CD4-positive, alpha-beta memory T cell (primary cell): ENCODE results near the gene RPS28. TPM values are rescaled to one million over a fixed set of nuclear protein-coding genes. Genes with fewer than 3 reads are reported as not detected.

Source experiments
- CTCF ChIA-PET: fragments of 350-600 bp; sonication (Branson Sonifier 250); formaldehyde crosslinking; loops from one replicate; lab custom pipeline; 2021; ENCODE audit warnings: inconsistent platforms; ENCODE audit not compliant: partially characterized antibody; lab: Charles Lee
- POLR2A ChIA-PET: fragments of 350-600 bp; sonication (Branson Sonifier 250); formaldehyde crosslinking; loops from one replicate; lab custom pipeline; 2021; ENCODE audit not compliant: partially characterized antibody; lab: Charles Lee
- DNase-seq, 5 donors: peaks; one replicate each; pipeline versions ENCODE4 v3.0.0 to v3.0.0-alpha.2; 2020 to 2022; ENCODE audit warnings: mixed read lengths in 1 of 5
- H3K27ac ChIP-seq: one replicate; pipeline ENCODE4 v1.7.0; 2013; ENCODE audit warnings: low read depth, low read length
- H3K27me3 ChIP-seq: 2 replicates; pipeline ENCODE4 v1.7.0; 2013; ENCODE audit warnings: mild to moderate bottlenecking, low read length, moderate library complexity; ENCODE audit not compliant: insufficient read depth
- H3K36me3 ChIP-seq: 2 replicates; pipeline ENCODE4 v1.7.0; 2013; ENCODE audit warnings: mild to moderate bottlenecking, low read length, moderate library complexity; ENCODE audit not compliant: insufficient read depth
- H3K4me1 ChIP-seq: 2 replicates; pipeline ENCODE4 v1.7.0; 2013; ENCODE audit warnings: mild to moderate bottlenecking, low read length, moderate library complexity; ENCODE audit not compliant: insufficient read depth
- H3K4me3 ChIP-seq, 2 donors: one replicate each; pipeline ENCODE4 v1.7.0; 2013; ENCODE audit warnings: low read length in 2 of 2, mild to moderate bottlenecking in 1 of 2
- H3K9me3 ChIP-seq, 2 donors: one replicate each; pipeline ENCODE4 v1.7.0; 2013; ENCODE audit warnings: low read length in 2 of 2, control low read depth in 1 of 2; ENCODE audit not compliant: control insufficient read depth in 1 of 2
- H3K27ac Mint-ChIP-seq, 7 donors: one replicate each; pipeline ENCODE4 v1.8.0; 2020 to 2021; ENCODE audit warnings: mixed read lengths in 7 of 7, mild to moderate bottlenecking in 6 of 7, inconsistent platforms in 3 of 7, moderate library complexity in 3 of 7
- H3K27me3 Mint-ChIP-seq, 2 donors: one replicate each; pipeline ENCODE4 v1.8.0; 2020 to 2021; ENCODE audit warnings: mixed read lengths in 2 of 2
- H3K36me3 Mint-ChIP-seq, 2 donors: one replicate each; pipeline ENCODE4 v1.8.0; 2020 to 2021; ENCODE audit warnings: mixed read lengths in 2 of 2, inconsistent platforms in 1 of 2, mild to moderate bottlenecking in 1 of 2
- H3K4me1 Mint-ChIP-seq, 4 donors: one replicate each; pipeline ENCODE4 v1.8.0; 2020 to 2021; ENCODE audit warnings: mixed read lengths in 4 of 4, mild to moderate bottlenecking in 1 of 4
- H3K4me3 Mint-ChIP-seq, 8 donors: one replicate each; pipeline ENCODE4 v1.8.0; 2020 to 2021; ENCODE audit warnings: mixed read lengths in 8 of 8, mild to moderate bottlenecking in 7 of 8, moderate library complexity in 6 of 8, inconsistent platforms in 3 of 8
- H3K9me3 Mint-ChIP-seq, 8 donors: one replicate each; pipeline ENCODE4 v1.8.0; 2020 to 2021; ENCODE audit warnings: mixed read lengths in 8 of 8, mild to moderate bottlenecking in 5 of 8, inconsistent platforms in 3 of 8, moderate library complexity in 1 of 8
- intact Hi-C: fragments of 100-400 bp; cut with micrococcal nuclease; formaldehyde crosslinking; loops from one replicate; pipeline ENCODE4 v1.15.1; 2023
- polyA plus RNA-seq, 2 donors: library from polyadenylated mRNA; unstranded; fragments of 300-500 nt; fragmentation: Illumina TruSeq; gene quantifications; one replicate each; pipeline ENCODE4 v1.2.3, GENCODE V29; 2021
- total RNA-seq, 2 experiments: library from RNA; stranded (reverse); gene quantifications; one replicate each; pipeline ENCODE4 v1.2.3, GENCODE V29; 2021

RPS28 gene
- total and polyA plus RNA-seq, 4 experiments from 2014 or later = 1,408 to 3,045 (median 2,940) TPM

DNA sequence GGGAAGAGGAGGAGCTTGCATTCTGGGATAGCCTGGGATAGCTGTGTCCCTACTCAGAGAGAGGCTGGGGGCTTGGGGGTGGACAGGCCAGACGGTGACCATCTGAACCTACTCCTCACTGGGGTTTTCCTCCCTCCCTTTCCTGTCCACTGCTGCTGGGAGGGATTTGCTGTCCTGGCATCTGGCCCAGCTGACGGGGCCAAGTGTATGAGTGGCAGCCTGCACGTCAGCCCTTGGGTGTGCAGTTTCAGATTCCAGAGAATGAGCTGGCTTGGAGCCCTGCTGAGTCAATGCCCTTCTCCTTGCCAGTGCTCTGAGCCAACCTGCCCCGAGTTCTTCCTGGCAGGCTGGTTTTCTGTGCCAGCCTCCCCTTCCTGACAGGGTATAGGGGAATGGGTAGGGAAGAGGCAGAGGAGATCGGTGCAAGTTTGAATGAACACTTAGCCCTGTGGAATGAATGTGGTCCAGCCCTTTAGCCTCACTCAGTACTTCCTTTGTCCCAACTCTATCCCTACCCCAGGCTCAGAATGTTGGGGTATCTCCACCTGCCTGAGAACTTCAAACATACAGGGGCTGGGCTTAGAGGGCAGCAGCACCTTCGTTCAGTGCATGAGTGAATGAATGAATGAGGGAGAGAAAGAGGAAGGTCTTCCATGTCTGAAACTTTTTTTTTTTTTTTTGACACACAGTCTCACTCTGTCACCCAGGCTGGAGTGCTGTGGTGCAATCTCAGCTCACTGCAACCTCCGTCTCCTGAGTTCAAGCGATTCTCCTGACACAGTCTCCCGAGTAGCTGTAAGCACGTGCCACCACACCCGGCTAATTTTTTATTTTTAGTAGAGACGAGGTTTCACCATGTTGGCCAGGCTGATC, 40.9 kb downstream of the RPS28 start:
- peaks cover 24 to 32% of the 10 kb centered on the region in 2 donors for H3K27me3 Mint-ChIP-seq
- Histone ChIP-seq H3K36me3 (no peaks in the 10 kb centered on the region), H3K4me1 (peaks cover 17% of the 10 kb centered on the region), H3K27me3 (no peaks in the 10 kb centered on the region), H3K27ac (no peak overlapping the region), H3K9me3 (no peaks in the 10 kb centered on the region), H3K4me3 (no peak overlapping the region)
- H3K36me3 Mint-ChIP-seq = no peaks in the 10 kb centered on the region
- POLR2A ChIA-PET = interaction anchor here (1.6 kb wide), 1 partner anchor 28 kb away, joined by 4 read pairs; the partner anchor contains the start of gene RAB11B
- peaks cover 3 to 22% (median 9%) of the 10 kb centered on the region in 4 donors for H3K4me1 Mint-ChIP-seq
- H3K9me3 Mint-ChIP-seq = no peaks in the 10 kb centered on the region
- DNase-seq = no peak
- intact Hi-C loops = no loop called here
- peak overlapping the region in 1 of 8 donors; percentile 20 for H3K4me3 Mint-ChIP-seq
- H3K27ac Mint-ChIP-seq = no peak overlapping the region
- CTCF ChIA-PET = interaction anchor here (2.2 kb wide), 1 partner anchor 8 kb away, joined by 17 read pairs; no protein-coding TSS in a partner anchor

DNA sequence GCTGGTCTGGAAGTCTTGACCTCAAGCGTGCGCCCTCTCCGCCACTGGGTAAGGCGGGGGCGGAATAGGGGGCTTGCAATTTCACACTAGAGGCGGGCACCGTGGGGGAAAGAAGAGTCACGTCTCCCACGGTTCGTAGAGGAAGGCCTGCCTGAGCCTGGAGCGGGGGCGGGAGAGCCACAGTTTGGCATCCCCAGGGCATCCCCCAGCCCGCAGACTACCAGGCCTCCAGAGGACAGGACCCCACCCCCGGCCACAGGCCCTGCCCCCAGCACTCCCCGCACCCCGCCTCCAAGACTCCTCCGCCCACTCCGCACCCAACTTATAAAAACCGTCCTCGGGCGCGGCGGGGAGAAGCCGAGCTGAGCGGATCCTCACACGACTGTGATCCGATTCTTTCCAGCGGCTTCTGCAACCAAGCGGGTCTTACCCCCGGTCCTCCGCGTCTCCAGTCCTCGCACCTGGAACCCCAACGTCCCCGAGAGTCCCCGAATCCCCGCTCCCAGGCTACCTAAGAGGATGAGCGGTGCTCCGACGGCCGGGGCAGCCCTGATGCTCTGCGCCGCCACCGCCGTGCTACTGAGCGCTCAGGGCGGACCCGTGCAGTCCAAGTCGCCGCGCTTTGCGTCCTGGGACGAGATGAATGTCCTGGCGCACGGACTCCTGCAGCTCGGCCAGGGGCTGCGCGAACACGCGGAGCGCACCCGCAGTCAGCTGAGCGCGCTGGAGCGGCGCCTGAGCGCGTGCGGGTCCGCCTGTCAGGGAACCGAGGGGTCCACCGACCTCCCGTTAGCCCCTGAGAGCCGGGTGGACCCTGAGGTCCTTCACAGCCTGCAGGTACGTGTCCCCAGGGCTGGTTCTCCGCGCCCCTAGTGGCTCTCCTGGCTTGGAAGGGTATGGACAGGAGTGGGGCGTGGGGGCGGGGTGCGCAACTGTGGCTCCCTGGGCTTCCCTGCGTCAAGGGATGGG, 42.8 kb downstream of the RPS28 start, which contains the start of gene ANGPTL4:
ANGPTL4 (plus strand) TSS at position 353 of the 969 bp plus-strand sequence; CDS start at position 520, 167 bp downstream.
- Mint-ChIP-seq H3K4me1 (peaks cover 3 to 22% (median 10%) of the 10 kb centered on the region in 4 donors), H3K36me3 (no peaks in the 10 kb centered on the region), H3K4me3 (peak within 1 kb of the TSS; percentile 72 to 91 (median 85)), H3K27me3 (peaks cover 28 to 36% of the 10 kb centered on the region in 2 donors), H3K27ac (peak within 1 kb of the TSS in 3 of 7 donors; percentile 71 to 84 (median 81)), H3K9me3 (no peaks in the 10 kb centered on the region)
- POLR2A ChIA-PET = interaction anchor here (1.6 kb wide), 1 partner anchor 26 kb away, joined by 4 read pairs; the partner anchor contains the start of gene RAB11B
- Histone ChIP-seq H3K36me3 (no peaks in the 10 kb centered on the region), H3K4me3 (peak within 1 kb of the TSS in 1 of 2 donors; percentile 14), H3K9me3 (no peaks in the 10 kb centered on the region), H3K27ac (no peak within 1 kb of the TSS), H3K4me1 (peaks cover 17% of the 10 kb centered on the region), H3K27me3 (no peaks in the 10 kb centered on the region)
- CTCF ChIA-PET = interaction anchor here (2.2 kb wide), 1 partner anchor 10 kb away, joined by 17 read pairs; no protein-coding TSS in a partner anchor
- peak; percentile 17 to 61 (median 30) for DNase-seq
- intact Hi-C loops = no loop called here

DNA sequence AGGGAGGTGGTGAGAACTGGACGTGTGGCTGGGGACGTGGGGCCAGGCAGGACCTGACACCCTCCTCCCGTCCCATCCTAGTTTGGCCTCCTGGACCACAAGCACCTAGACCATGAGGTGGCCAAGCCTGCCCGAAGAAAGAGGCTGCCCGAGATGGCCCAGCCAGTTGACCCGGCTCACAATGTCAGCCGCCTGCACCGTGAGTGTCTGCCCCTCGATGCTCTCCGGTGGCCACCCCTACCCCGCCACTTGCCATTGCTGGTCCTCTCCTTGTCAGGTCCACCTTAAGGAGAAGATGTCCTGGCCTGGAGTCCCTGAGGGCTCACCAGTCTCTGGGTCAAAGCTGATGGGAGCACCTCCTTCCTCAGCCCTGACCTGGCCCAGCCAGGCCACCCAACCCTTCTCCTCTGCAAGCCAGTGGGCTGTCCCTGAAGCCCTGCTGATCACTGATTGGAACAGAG, 44.9 kb downstream of the RPS28 start:
- Mint-ChIP-seq H3K27me3 (peaks cover 28 to 33% of the 10 kb centered on the region in 2 donors), H3K4me3 (peak overlapping the region in 1 of 8 donors; percentile 20)

DNA sequence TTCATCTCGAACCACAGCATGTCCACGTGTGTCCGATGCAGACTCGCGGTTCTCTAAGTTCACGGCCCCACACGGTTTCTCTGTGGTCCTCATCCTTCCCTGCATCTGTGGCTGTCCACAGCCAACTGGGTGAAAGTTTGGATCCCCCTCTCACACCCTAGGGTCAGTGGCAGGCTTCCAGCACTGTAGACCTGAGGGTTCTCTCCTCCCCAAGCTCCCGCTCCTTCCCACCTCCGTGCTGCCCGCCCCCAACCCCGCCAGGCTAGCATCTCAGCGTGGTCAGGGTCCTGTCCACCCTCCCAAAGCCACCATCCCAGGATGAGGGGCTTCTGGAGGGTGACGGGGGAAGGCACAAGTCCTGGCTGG, 45.6 kb downstream of the RPS28 start:
- Mint-ChIP-seq H3K27ac (no peak overlapping the region), H3K4me3 (no peak overlapping the region), H3K9me3 (no peaks in the 10 kb centered on the region), H3K4me1 (peaks cover 3 to 18% (median 10%) of the 10 kb centered on the region in 4 donors), H3K27me3 (peaks cover 27 to 30% of the 10 kb centered on the region in 2 donors), H3K36me3 (no peaks in the 10 kb centered on the region)
- intact Hi-C loops = no loop called here
- Histone ChIP-seq H3K27me3 (no peaks in the 10 kb centered on the region), H3K36me3 (no peaks in the 10 kb centered on the region), H3K4me1 (peaks cover 17% of the 10 kb centered on the region), H3K4me3 (no peak overlapping the region), H3K27ac (no peak overlapping the region), H3K9me3 (no peaks in the 10 kb centered on the region)
- DNase-seq = no peak
- CTCF ChIA-PET = no interaction called here
- POLR2A ChIA-PET = no interaction called here

More for the DNA sequence above, 44.9 kb downstream of the RPS28 start:
- no peaks in the 10 kb centered on the region for H3K9me3 ChIP-seq
- Mint-ChIP-seq H3K27ac (no peak overlapping the region), H3K9me3 (no peaks in the 10 kb centered on the region), H3K36me3 (no peaks in the 10 kb centered on the region), H3K4me1 (peaks cover 3 to 22% (median 10%) of the 10 kb centered on the region in 4 donors)
- no peak overlapping the region for H3K27ac ChIP-seq
- ChIA-PET POLR2A (no interaction called here), CTCF (interaction anchor here (1.5 kb wide), 1 partner anchor 11 kb away, joined by 4 read pairs; no protein-coding TSS in a partner anchor)
- no peak for DNase-seq
- intact Hi-C loops = no loop called here
- H3K36me3 ChIP-seq = no peaks in the 10 kb centered on the region
- no peak overlapping the region for H3K4me3 ChIP-seq
- H3K27me3 ChIP-seq = no peaks in the 10 kb centered on the region
- H3K4me1 ChIP-seq = peaks cover 17% of the 10 kb centered on the region

DNA sequence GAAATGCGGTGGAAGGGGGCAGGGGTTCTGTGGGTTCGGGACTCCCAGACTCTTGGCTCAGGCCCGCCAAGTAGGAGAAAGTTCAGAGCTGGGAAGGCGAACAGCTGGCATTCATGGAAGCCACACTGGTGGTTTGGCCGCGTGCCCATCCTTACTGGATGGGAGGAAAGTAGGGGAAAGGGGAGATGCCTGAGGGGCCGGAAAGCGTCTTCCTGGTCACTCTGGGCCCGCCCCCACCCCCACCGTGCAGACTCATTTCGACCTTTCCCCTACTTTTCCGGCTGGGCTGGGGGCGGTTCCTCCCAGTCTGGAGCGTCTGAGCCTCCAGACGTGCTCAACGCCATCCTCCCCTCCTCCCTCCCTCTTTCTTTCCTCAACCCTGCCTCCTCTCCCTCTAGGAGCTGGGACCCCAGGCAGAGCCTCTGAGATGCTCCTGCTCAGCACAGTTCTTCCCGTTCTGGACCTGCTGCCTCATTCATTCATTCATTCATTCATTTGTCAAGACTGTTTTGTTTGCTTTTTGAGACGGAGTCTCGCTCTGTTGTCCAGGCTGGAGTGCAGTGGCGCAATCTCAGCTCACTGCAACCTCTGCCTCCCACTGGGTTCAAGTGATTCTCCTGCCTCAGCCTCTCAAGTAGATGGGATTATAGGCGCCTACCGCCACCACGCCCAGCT, 46.2 kb downstream of the RPS28 start:
- ChIA-PET CTCF (interaction anchor here (0.8 to 1.2 kb wide), 2 partner anchors 14 to 100 kb away, joined by 5 to 6 read pairs; no protein-coding TSS in a partner anchor), POLR2A (no interaction called here)
- H3K9me3 Mint-ChIP-seq = no peaks in the 10 kb centered on the region
- no peak overlapping the region for H3K4me3 ChIP-seq
- H3K27ac ChIP-seq = no peak overlapping the region
- intact Hi-C loops = no loop called here
- no peaks in the 10 kb centered on the region for H3K36me3 Mint-ChIP-seq
- H3K9me3 ChIP-seq = no peaks in the 10 kb centered on the region
- H3K36me3 ChIP-seq = no peaks in the 10 kb centered on the region
- no peak overlapping the region for H3K27ac Mint-ChIP-seq
- no peaks in the 10 kb centered on the region for H3K27me3 ChIP-seq
- no peak for DNase-seq
- peaks cover 17% of the 10 kb centered on the region for H3K4me1 ChIP-seq
- no peak overlapping the region for H3K4me3 Mint-ChIP-seq
- H3K27me3 Mint-ChIP-seq = peaks cover 25 to 27% of the 10 kb centered on the region in 2 donors
- H3K4me1 Mint-ChIP-seq = peaks cover 3 to 15% (median 10%) of the 10 kb centered on the region in 4 donors

DNA sequence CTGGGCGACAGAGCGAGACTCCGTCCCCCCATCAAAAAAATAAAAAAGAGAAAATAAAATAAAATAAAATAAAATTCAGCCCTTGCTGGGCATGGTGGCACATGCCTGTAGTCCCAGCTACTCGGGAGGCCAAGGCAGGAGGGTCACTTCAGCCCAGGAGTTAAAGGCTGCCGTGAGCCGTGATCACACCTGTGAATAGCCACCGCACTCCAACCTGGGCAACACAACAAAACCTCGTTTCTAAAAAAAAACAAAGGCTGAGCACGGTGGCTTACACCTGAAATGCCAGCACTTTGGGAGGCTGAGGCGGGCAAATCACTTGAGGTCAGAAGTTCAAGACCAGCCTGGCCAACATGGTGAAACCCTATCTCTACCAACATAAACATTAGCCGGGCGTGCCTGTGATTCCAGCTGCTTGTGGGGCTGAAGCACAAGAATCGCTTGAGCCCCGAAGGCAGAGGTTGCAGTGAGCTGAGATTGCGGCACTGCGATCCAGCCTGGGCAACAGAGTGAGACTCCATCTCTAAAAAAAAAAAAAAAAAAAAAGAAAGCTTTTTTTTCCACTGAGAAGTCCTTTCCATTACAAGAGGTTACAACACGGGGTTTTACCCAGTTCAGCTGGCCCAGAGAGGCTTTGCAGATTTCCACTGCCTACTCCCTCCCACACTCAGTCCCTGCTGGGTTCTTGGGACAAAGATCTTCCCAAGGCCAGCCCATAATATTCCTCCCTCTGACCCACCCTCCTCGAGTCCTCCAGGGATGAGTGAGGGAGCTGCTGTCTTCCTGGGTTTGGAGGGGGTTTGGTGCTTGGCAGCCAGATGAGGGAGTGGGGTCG, 49.1 kb downstream of the RPS28 start:
- H3K4me1 Mint-ChIP-seq = peaks cover 0 to 3% (median 0%) of the 10 kb centered on the region in 4 donors
- Histone ChIP-seq H3K27me3 (no peaks in the 10 kb centered on the region), H3K4me3 (no peak overlapping the region), H3K9me3 (no peaks in the 10 kb centered on the region), H3K27ac (no peak overlapping the region), H3K36me3 (no peaks in the 10 kb centered on the region), H3K4me1 (no peaks in the 10 kb centered on the region)
- no peak for DNase-seq
- ChIA-PET CTCF (interaction anchor here (2.2 kb wide), 1 partner anchor 16 kb away, joined by 12 read pairs; no protein-coding TSS in a partner anchor), POLR2A (interaction anchor here (0.6 kb wide), 1 partner anchor 656 kb away, joined by 3 read pairs; no protein-coding TSS in a partner anchor)
- H3K27me3 Mint-ChIP-seq = peaks cover 17 to 19% of the 10 kb centered on the region in 2 donors
- no peak overlapping the region for H3K27ac Mint-ChIP-seq
- no peaks in the 10 kb centered on the region for H3K9me3 Mint-ChIP-seq
- H3K4me3 Mint-ChIP-seq = no peak overlapping the region
- no peaks in the 10 kb centered on the region for H3K36me3 Mint-ChIP-seq
- intact Hi-C loops = no loop called here
